HepG2 (cell line): ENCODE measurements around the gene ZCCHC3. TPM values are rescaled to one million over a fixed set of nuclear protein-coding genes. Genes with fewer than 3 reads are reported as not detected.

Experiments used
- AGO2 ChIP-seq: fragments of 200-400 bp; formaldehyde crosslinking; optimal IDR thresholded peaks from 2 replicates; pipeline ENCODE3; 2017; ENCODE audit warnings: mild to moderate bottlenecking, low read depth, low read length, moderate library complexity
- DPF2 ChIP-seq: sonication (generic); formaldehyde crosslinking; IDR thresholded peaks from 2 replicates; pipeline ENCODE4 v1.4.0; 2020; ENCODE audit warnings: mild to moderate bottlenecking, low read depth, missing genetic modification reagents, borderline replicate concordance
- ESRRA ChIP-seq: sonication (generic); formaldehyde crosslinking; IDR thresholded peaks from 2 replicates; pipeline ENCODE4 v1.5.1; 2020; ENCODE audit warnings: mild to moderate bottlenecking, low read depth, missing genetic modification reagents
- GATA4 ChIP-seq: sonication (generic); IDR thresholded peaks from 2 replicates; pipeline ENCODE4 v1.6.1; 2016; ENCODE audit warnings: antibody characterized with exemption, low read depth, borderline replicate concordance
- HHEX ChIP-seq: IDR thresholded peaks from 2 replicates; pipeline ENCODE4 v1.6.1; 2016; ENCODE audit warnings: control low read depth
- HIC2 ChIP-seq: sonication (generic); formaldehyde crosslinking; IDR thresholded peaks from 2 replicates; pipeline ENCODE4 v1.9.0; 2022; ENCODE audit warnings: low read depth, missing genetic modification reagents
- HOXA7 ChIP-seq: sonication (generic); formaldehyde crosslinking; IDR thresholded peaks from 2 replicates; pipeline ENCODE4 v1.8.1; 2022; ENCODE audit warnings: mild to moderate bottlenecking, missing genetic modification reagents, moderate library complexity
- LBX2 ChIP-seq: sonication (generic); formaldehyde crosslinking; IDR thresholded peaks from 2 replicates; pipeline ENCODE4 v1.5.0; 2020; ENCODE audit warnings: missing genetic modification reagents, mild to moderate bottlenecking, borderline replicate concordance
- MED13 ChIP-seq: sonication (generic); formaldehyde crosslinking; IDR thresholded peaks from 2 replicates; pipeline ENCODE4 v1.5.0; 2020; ENCODE audit warnings: missing genetic modification reagents
- NR2F1 ChIP-seq, 2 experiments: fragments of 450-650 bp in 1 of 2; formaldehyde crosslinking in 1 of 2; IDR thresholded peaks; 2 replicates each; pipeline versions ENCODE4 v1.5.0 to v1.6.1; 2016 to 2020; ENCODE audit warnings: mild to moderate bottlenecking in 1 of 2, missing compliant biosample characterization in 1 of 2, missing genetic modification reagents in 1 of 2, moderate library complexity in 1 of 2
- SALL2 ChIP-seq: sonication (generic); formaldehyde crosslinking; IDR thresholded peaks from 2 replicates; pipeline ENCODE4 v1.8.1; 2023; ENCODE audit warnings: mild to moderate bottlenecking, missing genetic modification reagents, inconsistent platforms
- SMAD9 ChIP-seq: sonication (generic); formaldehyde crosslinking; IDR thresholded peaks from 2 replicates; pipeline ENCODE4 v1.5.1; 2020; ENCODE audit warnings: mild to moderate bottlenecking, missing genetic modification reagents
- SMYD3 ChIP-seq: sonication (generic); formaldehyde crosslinking; IDR thresholded peaks from 2 replicates; pipeline ENCODE4 v1.8.1; 2023; ENCODE audit warnings: mild to moderate bottlenecking, missing genetic modification reagents
- TGIF2 ChIP-seq: IDR thresholded peaks from 2 replicates; pipeline ENCODE4 v1.6.1; 2016; ENCODE audit warnings: control low read depth, missing compliant biosample characterization
- ZNF280D ChIP-seq: sonication (generic); formaldehyde crosslinking; IDR thresholded peaks from 2 replicates; pipeline ENCODE4 v1.5.1; 2020; ENCODE audit warnings: mild to moderate bottlenecking, missing genetic modification reagents
- ZNF569 ChIP-seq: sonication (generic); formaldehyde crosslinking; IDR thresholded peaks from 2 replicates; pipeline ENCODE4 v1.5.0; 2020; ENCODE audit warnings: mild to moderate bottlenecking, missing genetic modification reagents, moderate library complexity, borderline replicate concordance
- ZNF674 ChIP-seq: sonication (generic); formaldehyde crosslinking; IDR thresholded peaks from 2 replicates; pipeline ENCODE4 v1.5.0; 2020; ENCODE audit warnings: low read depth, mild to moderate bottlenecking, missing genetic modification reagents
- ZNF678 ChIP-seq: sonication (generic); formaldehyde crosslinking; IDR thresholded peaks from 2 replicates; pipeline ENCODE4 v1.4.0; 2020; ENCODE audit warnings: mild to moderate bottlenecking, missing genetic modification reagents
- ZNF713 ChIP-seq: sonication (generic); formaldehyde crosslinking; IDR thresholded peaks from 2 replicates; pipeline ENCODE4 v1.4.0; 2020; ENCODE audit warnings: mild to moderate bottlenecking, missing genetic modification reagents
- ZNF772 ChIP-seq: sonication (generic); formaldehyde crosslinking; IDR thresholded peaks from 2 replicates; pipeline ENCODE4 v1.5.0; 2020; ENCODE audit warnings: mild to moderate bottlenecking, missing genetic modification reagents
- ZNF775 ChIP-seq: sonication (generic); formaldehyde crosslinking; IDR thresholded peaks from 2 replicates; pipeline ENCODE4 v1.4.0; 2020; ENCODE audit warnings: missing genetic modification reagents, mild to moderate bottlenecking, moderate library complexity, borderline replicate concordance
- ZNF784 ChIP-seq: sonication (generic); formaldehyde crosslinking; IDR thresholded peaks from 2 replicates; pipeline ENCODE4 v1.5.1; 2020; ENCODE audit warnings: missing genetic modification reagents, mild to moderate bottlenecking, borderline replicate concordance
- ZNF878 ChIP-seq: sonication (generic); formaldehyde crosslinking; IDR thresholded peaks from 2 replicates; pipeline ENCODE4 v1.8.1; 2023; ENCODE audit warnings: mild to moderate bottlenecking, missing genetic modification reagents, moderate library complexity
- ZSCAN30 ChIP-seq: sonication (generic); formaldehyde crosslinking; IDR thresholded peaks from 2 replicates; pipeline ENCODE4 v1.5.0; 2020; ENCODE audit warnings: mild to moderate bottlenecking, missing genetic modification reagents
- polyA plus RNA-seq, 8 experiments: library from polyadenylated mRNA; depleted of rRNA in 3 of 8; stranded (reverse) in 7 of 8; unstranded in 1 of 8; fragments of >200 nt; fragmentation: Illumina TruSeq in 4 of 8; extraction: Trizol in 4 of 8; gene quantifications; 2 replicates each; pipeline versions ENCODE4 v1.2.1 to v1.2.3, GENCODE V29; 2011 to 2016; ENCODE audit warnings: low read depth in 4 of 8, missing spikeins in 1 of 8, mixed read lengths in 1 of 8; ENCODE audit not compliant: insufficient read depth in 1 of 8
- total RNA-seq, 5 experiments: library from RNA; depleted of rRNA; stranded (reverse); fragments of >200 nt; fragmentation: Illumina TruSeq; extraction: Trizol; gene quantifications; 2 replicates each; pipeline ENCODE4 v1.2.3, GENCODE V29; 2016; ENCODE audit warnings: low read depth in 1 of 5

The ZCCHC3 gene
- total and polyA plus RNA-seq, 2 of the 13 experiments (the other 11 are each of a cell fraction or from before 2014, with no cell fraction given): 46.6 to 63.0 TPM

GRCh38 chr20:325889-326644 is 28.7 kb downstream of the ZCCHC3 start (continued):
- TF ChIP-seq ZNF775 (CRISPR knock-in tag) (no peak; the same call in 1 of the 2 replicates), ZSCAN30 (CRISPR knock-in tag) (no peak), SMAD9 (CRISPR knock-in tag) (no peak), SALL2 (peak; percentile 28; the same call in 1 of the 2 replicates), ZNF678 (CRISPR knock-in tag) (no peak), DPF2 (CRISPR knock-in tag) (no peak), ZNF772 (CRISPR knock-in tag) (peak; percentile 20; the same call in 1 of the 2 replicates), LBX2 (CRISPR knock-in tag) (no peak), ESRRA (CRISPR knock-in tag) (peak; percentile 5; the same call in 1 of the 2 replicates), ZNF674 (CRISPR knock-in tag) (0 out of 2 replicates have a peak, but pooled peaks have one; percentile 21), NR2F1 (CRISPR knock-in tag; IDR thresholded peaks at IDR 0.05) (no peak), ZNF784 (CRISPR knock-in tag) (0 out of 2 replicates have a peak, but pooled peaks have one; percentile 1), GATA4 (no peak), HOXA7 (no peak), ZNF713 (no peak), ZNF878 (CRISPR knock-in tag) (no peak), HIC2 (CRISPR knock-in tag) (no peak), ZNF280D (CRISPR knock-in tag) (no peak), HHEX (CRISPR knock-in tag) (no peak), TGIF2 (CRISPR knock-in tag) (no peak), AGO2 (peak; percentile 86), SMYD3 (CRISPR knock-in tag) (no peak), MED13 (CRISPR knock-in tag) (no peak; the same call in 1 of the 2 replicates), ZNF569 (CRISPR knock-in tag) (no peak; the same call in 1 of the 2 replicates)
